GM12878 (cell line): ENCODE results near the gene NKTR. TPM values are rescaled to one million over a fixed set of nuclear protein-coding genes. Genes with fewer than 3 reads are reported as not detected.

ENCODE experiments used
- ATAC-seq: fragments of 200-7000 bp; cut with Tn5 transposase; 3 replicates; pipeline ENCODE4 v1.9.1; 2020; ENCODE audit warnings: mild to moderate bottlenecking, moderate library complexity
- BruUV-seq: library from RNA; stranded (reverse); fragments of 400-500 nt; replicated peaks from 2 replicates; lab custom pipeline; 2021; lab: Mats Ljungman, UMichigan
- CTCF ChIA-PET: fragments of 300-600 bp; sonication (Branson Sonifier 250); formaldehyde crosslinking; extraction: SDS; loops from one replicate; lab custom pipeline; 2021; ENCODE audit warnings: inconsistent platforms; lab: Yijun Ruan, JAX
- POLR2A ChIA-PET: fragments of 350-600 bp; formaldehyde crosslinking; extraction: SDS; loops from one replicate; lab custom pipeline; 2021; ENCODE audit warnings: inconsistent platforms; lab: Charles Lee
- RAD21 ChIA-PET: fragments of 300-600 bp; sonication (Branson Sonifier 250); formaldehyde crosslinking; loops from one replicate; lab custom pipeline; 2023; ENCODE audit warnings: antibody characterized with exemption; ENCODE audit not compliant: unreplicated experiment; lab: Charles Lee
- SMC1A ChIA-PET: fragments of 300-600 bp; sonication (Branson Sonifier 250); formaldehyde crosslinking; loops from one replicate; lab custom pipeline; 2023; ENCODE audit not compliant: unreplicated experiment, uncharacterized antibody; lab: Charles Lee
- DNase-seq: peaks from one replicate; pipeline ENCODE4 v3.0.0-alpha.2; 2011; ENCODE audit warnings: low read depth, low spot score
- FAIRE-seq: peaks from 3 replicates; lab custom pipeline; 2011; peaks lifted over from hg19 to GRCh38; lab: Jason Lieb, UNC
- H2AFZ ChIP-seq: 2 replicates; pipeline ENCODE4 v1.6.0; 2011; ENCODE audit warnings: low read depth, low read length, control low read depth; ENCODE audit not compliant: control insufficient read depth
- H3K27ac ChIP-seq: 2 replicates; pipeline ENCODE4 v1.5.1; 2011; ENCODE audit warnings: control low read depth; ENCODE audit not compliant: control insufficient read depth, insufficient read depth
- H3K27me3 ChIP-seq, 2 experiments: replicated peaks in 1 of 2; 2 replicates each; pipeline versions ENCODE4 v1.6.0 to v1.6.1; 2011; ENCODE audit warnings: low read length in 1 of 2; ENCODE audit not compliant: control insufficient read depth in 2 of 2, insufficient read depth in 2 of 2
- H3K36me3 ChIP-seq, 2 experiments: 2 replicates each; pipeline ENCODE4 v1.5.1; 2011; ENCODE audit warnings: low read length in 1 of 2; ENCODE audit not compliant: control insufficient read depth in 2 of 2, insufficient read depth in 2 of 2
- H3K4me1 ChIP-seq: 2 replicates; pipeline ENCODE4 v1.6.1; 2011; ENCODE audit warnings: mild to moderate bottlenecking, low read length, moderate library complexity, mixed read lengths; ENCODE audit not compliant: control insufficient read depth, insufficient read depth
- H3K4me2 ChIP-seq: 2 replicates; pipeline ENCODE4 v1.6.0; 2011; ENCODE audit warnings: control low read depth; ENCODE audit not compliant: control insufficient read depth, insufficient read depth
- H3K4me3 ChIP-seq: fragments of 200-600 bp; sonication (generic); 2 replicates; pipeline ENCODE4 v1.5.1; 2016
- H3K79me2 ChIP-seq: 2 replicates; pipeline ENCODE4 v1.6.0; 2011; ENCODE audit warnings: low read length; ENCODE audit not compliant: control insufficient read depth, insufficient read depth
- H3K9ac ChIP-seq: 2 replicates; pipeline ENCODE4 v1.8.0; 2011; ENCODE audit warnings: low read length, control low read depth, mixed read lengths; ENCODE audit not compliant: control insufficient read depth, insufficient read depth
- H3K9me3 ChIP-seq: replicated peaks from 3 replicates; pipeline ENCODE4 v1.5.1; 2011; ENCODE audit warnings: mild to moderate bottlenecking, low read length; ENCODE audit not compliant: control insufficient read depth, insufficient read depth
- H4K20me1 ChIP-seq: 2 replicates; pipeline ENCODE4 v1.6.0; 2011; ENCODE audit not compliant: control insufficient read depth, insufficient read depth
- NRF1 ChIP-seq: conservative IDR thresholded peaks from 2 replicates; pipeline ENCODE4 v1.6.1; 2011; ENCODE audit warnings: mild to moderate bottlenecking, low read depth, low read length, improper control_type of control experiment
- PML ChIP-seq: IDR thresholded peaks from 2 replicates; pipeline ENCODE4 v1.6.1; 2012; ENCODE audit warnings: low read length, inconsistent platforms
- SMAD5 ChIP-seq: IDR thresholded peaks from 2 replicates; pipeline ENCODE4 v1.6.1; 2016; ENCODE audit warnings: antibody characterized with exemption, low read depth
- SP1 ChIP-seq: IDR thresholded peaks from one replicate; pipeline ENCODE4 v1.6.1; 2011; ENCODE audit warnings: low read depth, low read length
- ZNF622 ChIP-seq: fragments of 450-650 bp; IDR thresholded peaks from 2 replicates; pipeline ENCODE4 v1.6.1; 2017; ENCODE audit warnings: mild to moderate bottlenecking, inconsistent platforms
- WGBS: methylation state at CpG from one replicate; pipeline ENCODE4 v1.1.6; 2016; ENCODE audit warnings: low lambda C conversion rate; ENCODE audit not compliant: insufficient replicate concordance, insufficient coverage; ENCODE audit errors: missing lambda C conversion rate; 5-methylcytosine and 5-hydroxymethylcytosine counted together
- in situ Hi-C: fragments of 300-500 bp; cut with MboI; formaldehyde crosslinking; loops from 9 replicates; pipeline ENCODE4 v1.14.3; 2018; ENCODE audit warnings: mixed read lengths
- intact Hi-C: fragments of 100-400 bp; cut with micrococcal nuclease; formaldehyde crosslinking; loops from one replicate; pipeline ENCODE4 v1.14.2; 2022; ENCODE audit not compliant: unreplicated experiment
- polyA plus RNA-seq, 11 experiments: library from polyadenylated mRNA; depleted of rRNA in 4 of 11; unstranded in 6 of 11; stranded (reverse) in 5 of 11; fragments of >200 nt; fragmentation: Nextera tagmentation in 4 of 11; fragmentation: Illumina TruSeq in 1 of 11; extraction: Ambion mirVana in 4 of 11; extraction: Trizol in 1 of 11; gene quantifications; 1 replicate in 1 of 11; 2 replicates in 10 of 11; pipeline versions ENCODE4 v1.2.1 to v1.2.3, GENCODE V29; 2011 to 2016; ENCODE audit warnings: inconsistent platforms in 2 of 11, missing spikeins in 2 of 11, low read depth in 1 of 11
- total RNA-seq, 4 experiments: library from RNA; depleted of rRNA in 3 of 4; stranded (reverse); fragments of >200 nt in 3 of 4; fragmentation: Illumina TruSeq in 1 of 4; extraction: Trizol in 1 of 4; gene quantifications; 2 replicates each; pipeline versions ENCODE4 v1.2.1 to v1.2.3, GENCODE V29; 2013 to 2021
- TF ChIP-seq, protein P1 (sequence below): fragments of 450-650 bp; IDR thresholded peaks from 2 replicates; pipeline ENCODE4 v1.6.1; 2017; ENCODE audit warnings: mild to moderate bottlenecking

NKTR gene
- total and polyA plus RNA-seq, 10 of the 15 experiments (the other 5 are each of a cell fraction or from before 2014, with no cell fraction given) = 15.3 to 91.9 (median 55.3) TPM

DNA sequence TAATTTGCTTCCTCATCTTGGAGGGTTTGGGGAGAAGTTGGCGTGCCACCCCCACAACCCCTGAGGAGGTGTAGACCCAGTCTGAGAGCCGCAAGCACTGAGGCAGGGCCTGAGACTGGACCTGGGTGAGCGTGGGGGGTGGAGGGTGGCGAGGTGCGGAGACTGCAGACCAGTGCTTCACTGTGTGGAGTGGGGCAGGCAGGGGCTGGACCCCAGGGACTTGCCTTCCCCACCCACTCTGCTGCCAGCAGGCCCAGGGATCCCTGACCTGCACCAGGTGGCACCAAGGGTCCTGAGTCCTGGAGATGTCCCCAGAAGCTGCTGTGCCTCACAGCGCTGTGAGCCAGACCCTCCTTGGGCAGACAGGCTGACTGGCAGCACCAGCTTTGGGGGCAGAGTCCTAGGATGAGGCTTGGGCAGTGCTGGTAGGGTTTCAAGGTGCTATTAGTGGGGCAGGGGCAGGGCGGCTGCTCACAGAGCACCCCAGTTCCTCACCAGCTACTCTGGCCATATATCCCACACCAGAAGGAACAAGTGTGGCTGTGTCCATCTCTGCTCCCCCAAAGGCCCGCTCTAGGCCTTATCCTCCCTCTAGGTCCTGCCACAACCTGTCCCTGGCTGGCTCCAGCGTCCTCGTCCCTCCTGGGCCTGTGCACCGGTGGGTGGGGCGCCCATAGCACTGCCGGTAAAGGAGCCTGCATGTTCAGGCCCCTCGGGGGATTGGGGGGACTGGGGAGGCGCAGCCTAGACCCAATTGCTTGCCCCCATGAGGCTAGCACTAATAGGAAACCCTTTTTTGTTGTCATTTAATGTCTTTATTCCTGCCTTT is 64.8 kb downstream of the NKTR start:
- H3K27me3 ChIP-seq = no peaks in the 10 kb centered on the region
- H3K9ac ChIP-seq = no peak overlapping the region
- ChIA-PET SMC1A (no interaction called here), CTCF (no interaction called here), RAD21 (no interaction called here)
- H3K27ac ChIP-seq = no peak overlapping the region
- BruUV-seq = no TSS peak
- no peaks in the 10 kb centered on the region for H3K79me2 ChIP-seq
- no peak for ATAC-seq
- no peaks in the 10 kb centered on the region; the same call in 2 of the 3 replicates for H3K9me3 ChIP-seq
- H3K36me3 ChIP-seq = no peaks in the 10 kb centered on the region; a peak in 1 of 4 replicates
- H3K4me1 ChIP-seq = peaks cover 7% of the 10 kb centered on the region
- no peak for TF ChIP-seq ZNF622
- TF ChIP-seq SP1 = no peak
- TF ChIP-seq PML = no peak
- TF ChIP-seq NRF1 = no peak
- TF ChIP-seq SMAD5 = no peak
- TF ChIP-seq, all 136 proteins: peak for 0
- Histone ChIP-seq H3K4me2 (no peak overlapping the region), H2AFZ (no peak overlapping the region), H4K20me1 (no peaks in the 10 kb centered on the region), H3K4me3 (no peak overlapping the region)
- intact Hi-C loops = no loop called here
- WGBS = 53% methylated on average over 15 of the region's 15 CpGs
- in situ Hi-C loops = no loop called here
- POLR2A ChIA-PET = no interaction called here
- DNase-seq (no peak), FAIRE-seq (no peak)

DNA sequence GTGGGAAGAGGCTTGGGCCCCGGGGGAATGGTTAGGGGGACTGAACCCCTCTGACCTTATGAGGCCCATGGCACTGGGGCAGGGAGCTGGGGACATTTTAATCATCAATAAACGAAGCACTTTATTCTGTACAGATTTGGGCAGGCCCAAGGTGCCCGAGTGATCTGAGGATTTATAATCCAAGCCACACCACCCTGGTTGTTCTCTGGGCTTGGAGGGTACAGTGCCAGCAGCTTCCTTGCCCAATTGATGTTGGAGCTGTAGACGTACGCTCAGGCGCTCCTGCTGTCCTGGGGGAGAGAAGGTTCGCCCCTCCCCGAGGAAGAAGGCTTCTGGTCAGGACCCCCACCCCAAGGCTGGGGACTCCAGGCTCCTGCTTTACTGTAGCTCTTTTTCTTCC is 65.5 kb downstream of the NKTR start:
- intact Hi-C loops (no loop called here), in situ Hi-C loops (no loop called here)
- Histone ChIP-seq H3K4me2 (no peak overlapping the region), H3K27ac (no peak overlapping the region), H3K36me3 (no peaks in the 10 kb centered on the region), H2AFZ (no peak overlapping the region), H3K9ac (no peak overlapping the region), H3K9me3 (no peaks in the 10 kb centered on the region; the same call in 2 of the 3 replicates), H3K4me3 (no peak overlapping the region), H3K27me3 (no peaks in the 10 kb centered on the region), H3K4me1 (peaks cover 7% of the 10 kb centered on the region), H3K79me2 (no peaks in the 10 kb centered on the region), H4K20me1 (no peaks in the 10 kb centered on the region)
- DNase-seq (no peak), ATAC-seq (no peak), FAIRE-seq (no peak)
- ChIA-PET SMC1A (no interaction called here), RAD21 (no interaction called here), POLR2A (interaction anchor here (0.9 kb wide), 1 partner anchor 120 kb away, joined by 3 read pairs; no protein-coding TSS in a partner anchor), CTCF (no interaction called here)
- TF ChIP-seq, protein P1, sequence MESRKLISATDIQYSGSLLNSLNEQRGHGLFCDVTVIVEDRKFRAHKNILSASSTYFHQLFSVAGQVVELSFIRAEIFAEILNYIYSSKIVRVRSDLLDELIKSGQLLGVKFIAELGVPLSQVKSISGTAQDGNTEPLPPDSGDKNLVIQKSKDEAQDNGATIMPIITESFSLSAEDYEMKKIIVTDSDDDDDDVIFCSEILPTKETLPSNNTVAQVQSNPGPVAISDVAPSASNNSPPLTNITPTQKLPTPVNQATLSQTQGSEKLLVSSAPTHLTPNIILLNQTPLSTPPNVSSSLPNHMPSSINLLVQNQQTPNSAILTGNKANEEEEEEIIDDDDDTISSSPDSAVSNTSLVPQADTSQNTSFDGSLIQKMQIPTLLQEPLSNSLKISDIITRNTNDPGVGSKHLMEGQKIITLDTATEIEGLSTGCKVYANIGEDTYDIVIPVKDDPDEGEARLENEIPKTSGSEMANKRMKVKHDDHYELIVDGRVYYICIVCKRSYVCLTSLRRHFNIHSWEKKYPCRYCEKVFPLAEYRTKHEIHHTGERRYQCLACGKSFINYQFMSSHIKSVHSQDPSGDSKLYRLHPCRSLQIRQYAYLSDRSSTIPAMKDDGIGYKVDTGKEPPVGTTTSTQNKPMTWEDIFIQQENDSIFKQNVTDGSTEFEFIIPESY = no peak
- no TSS peak for BruUV-seq
- WGBS = 36% methylated on average over 8 of the region's 8 CpGs
